Measurements from ENCODE around the gene C7orf25. TPM values are rescaled to one million over a fixed set of nuclear protein-coding genes. Genes with fewer than 3 reads are reported as not detected.

Gene C7orf25
- total RNA-seq, 4 donors from 2014 or later = 8.3 to 15.1 (median 11.3) TPM

DNA sequence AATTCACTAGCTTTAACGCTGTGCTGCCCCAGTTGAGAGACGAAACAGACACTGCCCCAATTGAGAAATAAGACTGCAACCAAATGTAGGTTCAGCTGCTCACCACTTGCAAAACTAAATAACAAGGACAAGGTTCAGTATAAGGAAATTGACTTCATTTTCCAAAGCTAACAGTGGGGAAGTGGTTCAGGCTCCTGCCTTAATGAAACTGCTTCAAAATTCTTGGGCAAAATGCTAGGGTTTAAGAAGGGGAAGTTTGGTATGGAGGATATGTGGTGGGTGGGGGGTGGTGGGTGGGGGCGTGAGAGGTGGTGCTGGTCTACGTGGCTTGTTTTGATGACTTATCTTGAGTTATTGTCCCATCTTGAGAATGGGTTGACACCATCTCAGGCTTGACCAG, 42.1 kb upstream of the C7orf25 start:
- Histone ChIP-seq H3K4me1 (no peaks in the 10 kb centered on the region), H3K27ac (no peak overlapping the region), H3K4me3 (no peak overlapping the region), H3K36me3 (no peaks in the 10 kb centered on the region), H3K9me3 (no peaks in the 10 kb centered on the region), H3K27me3 (no peaks in the 10 kb centered on the region)
- DNase-seq = no peak
- TF ChIP-seq, protein P1, sequence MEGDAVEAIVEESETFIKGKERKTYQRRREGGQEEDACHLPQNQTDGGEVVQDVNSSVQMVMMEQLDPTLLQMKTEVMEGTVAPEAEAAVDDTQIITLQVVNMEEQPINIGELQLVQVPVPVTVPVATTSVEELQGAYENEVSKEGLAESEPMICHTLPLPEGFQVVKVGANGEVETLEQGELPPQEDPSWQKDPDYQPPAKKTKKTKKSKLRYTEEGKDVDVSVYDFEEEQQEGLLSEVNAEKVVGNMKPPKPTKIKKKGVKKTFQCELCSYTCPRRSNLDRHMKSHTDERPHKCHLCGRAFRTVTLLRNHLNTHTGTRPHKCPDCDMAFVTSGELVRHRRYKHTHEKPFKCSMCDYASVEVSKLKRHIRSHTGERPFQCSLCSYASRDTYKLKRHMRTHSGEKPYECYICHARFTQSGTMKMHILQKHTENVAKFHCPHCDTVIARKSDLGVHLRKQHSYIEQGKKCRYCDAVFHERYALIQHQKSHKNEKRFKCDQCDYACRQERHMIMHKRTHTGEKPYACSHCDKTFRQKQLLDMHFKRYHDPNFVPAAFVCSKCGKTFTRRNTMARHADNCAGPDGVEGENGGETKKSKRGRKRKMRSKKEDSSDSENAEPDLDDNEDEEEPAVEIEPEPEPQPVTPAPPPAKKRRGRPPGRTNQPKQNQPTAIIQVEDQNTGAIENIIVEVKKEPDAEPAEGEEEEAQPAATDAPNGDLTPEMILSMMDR (IDR thresholded peaks at IDR 0.05) = no peak
- TF ChIP-seq POLR2A (IDR thresholded peaks at IDR 0.05) = no peak

DNA sequence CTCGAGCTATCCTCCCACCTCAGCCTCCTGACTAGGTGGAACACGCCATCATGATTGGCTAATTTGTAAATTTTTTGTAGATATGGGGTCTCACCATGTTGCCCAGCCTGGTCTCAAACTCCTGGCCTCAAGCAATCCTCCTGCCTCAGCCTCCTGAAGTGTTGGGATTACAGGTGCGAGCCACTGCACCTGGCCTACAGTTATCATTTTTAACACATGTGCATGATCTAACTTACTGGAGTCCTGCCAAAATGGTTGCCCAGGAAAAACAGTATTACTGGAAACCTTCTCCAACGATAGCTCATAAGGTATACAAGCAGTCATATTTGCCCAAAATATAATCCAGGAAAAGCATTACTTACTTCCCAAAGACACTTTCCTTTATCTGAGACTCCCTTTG, 40.5 kb upstream of the C7orf25 start:
- Histone ChIP-seq H3K9me3 (no peaks in the 10 kb centered on the region), H3K27me3 (no peaks in the 10 kb centered on the region), H3K4me3 (no peak overlapping the region), H3K4me1 (no peaks in the 10 kb centered on the region), H3K36me3 (no peaks in the 10 kb centered on the region), H3K27ac (no peak overlapping the region)
- TF ChIP-seq, protein P1 (IDR thresholded peaks at IDR 0.05) = no peak
- TF ChIP-seq POLR2A (IDR thresholded peaks at IDR 0.05) = no peak
- DNase-seq = no peak

DNA sequence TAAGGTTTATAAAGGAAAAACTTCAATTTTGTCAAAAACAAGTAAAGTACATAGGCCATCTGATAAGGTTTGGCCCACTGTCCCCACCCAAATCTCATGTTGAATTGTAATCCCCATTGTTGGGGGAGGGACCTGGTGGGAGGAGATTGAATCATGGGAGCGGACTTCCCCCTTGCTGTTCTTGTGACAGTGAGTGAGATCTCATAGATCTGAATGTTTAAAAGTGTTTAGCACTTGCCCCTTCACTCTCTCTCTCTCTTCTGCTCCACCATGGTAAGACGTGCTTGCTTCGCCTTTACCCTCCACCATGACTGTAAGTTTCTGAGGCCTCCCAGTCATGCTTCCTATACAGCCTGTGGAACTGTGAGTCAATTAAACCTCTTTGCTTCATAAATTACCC, 38.5 kb upstream of the C7orf25 start:
- Histone ChIP-seq H3K4me1 (no peaks in the 10 kb centered on the region), H3K9me3 (no peaks in the 10 kb centered on the region), H3K4me3 (no peak overlapping the region), H3K27me3 (no peaks in the 10 kb centered on the region), H3K36me3 (no peaks in the 10 kb centered on the region), H3K27ac (no peak overlapping the region)
- TF ChIP-seq, protein P1 (IDR thresholded peaks at IDR 0.05) = no peak
- TF ChIP-seq POLR2A (IDR thresholded peaks at IDR 0.05) = no peak
- no peak for DNase-seq

DNA sequence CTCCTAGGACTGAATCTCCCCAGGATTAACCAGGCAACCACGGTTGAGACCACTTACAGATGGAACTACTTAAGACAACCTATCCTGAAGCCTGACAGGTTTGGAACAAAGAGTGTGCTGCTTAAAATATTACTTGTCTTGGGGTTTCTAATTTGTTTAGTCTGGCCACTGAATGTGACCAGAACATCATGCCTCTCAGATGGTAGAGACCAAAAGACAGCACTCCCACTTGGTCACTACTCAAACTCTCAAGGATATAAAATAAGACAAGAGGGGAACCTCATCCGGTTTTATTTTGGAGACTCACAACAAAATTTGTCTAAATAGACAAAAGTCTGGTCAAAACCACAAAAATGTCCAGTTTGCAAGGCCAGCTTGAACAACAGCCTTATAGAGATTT, 35.7 kb upstream of the C7orf25 start:
- H3K27me3 ChIP-seq = no peaks in the 10 kb centered on the region
- DNase-seq = no peak
- no peaks in the 10 kb centered on the region for H3K9me3 ChIP-seq
- H3K27ac ChIP-seq = no peak overlapping the region
- H3K36me3 ChIP-seq = no peaks in the 10 kb centered on the region
- no peak overlapping the region for H3K4me3 ChIP-seq
- TF ChIP-seq, protein P1 (IDR thresholded peaks at IDR 0.05) = no peak
- no peak for TF ChIP-seq POLR2A (IDR thresholded peaks at IDR 0.05)
- no peaks in the 10 kb centered on the region for H3K4me1 ChIP-seq

DNA sequence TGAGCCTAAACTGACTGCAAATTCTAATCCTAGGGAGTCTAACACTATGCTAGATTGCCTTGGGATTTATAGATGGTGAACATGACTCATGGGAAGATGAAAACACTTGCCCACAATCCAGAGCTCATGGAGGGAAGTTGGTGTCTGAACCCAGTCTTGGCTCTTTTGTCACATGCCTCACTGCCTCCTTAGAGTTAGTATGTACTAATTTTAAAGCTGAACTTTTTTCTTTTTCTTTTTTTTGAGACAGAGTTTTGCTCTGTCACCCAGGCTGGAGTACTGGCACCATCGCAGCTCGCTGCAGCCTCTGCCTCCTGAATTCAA, 34.7 kb upstream of the C7orf25 start:
- Histone ChIP-seq H3K9me3 (no peaks in the 10 kb centered on the region), H3K27ac (no peak overlapping the region), H3K4me3 (no peak overlapping the region), H3K4me1 (no peaks in the 10 kb centered on the region), H3K36me3 (no peaks in the 10 kb centered on the region), H3K27me3 (no peaks in the 10 kb centered on the region)
- TF ChIP-seq, protein P1 (IDR thresholded peaks at IDR 0.05) = no peak
- TF ChIP-seq POLR2A (IDR thresholded peaks at IDR 0.05) = no peak
- DNase-seq = no peak
